SU-DHL-6 (cell line): ENCODE data around the gene SLC19A3.

Source experiments
- CTCF ChIP-seq: fragments of 200-600 bp; sonication (generic); IDR thresholded peaks from one replicate; pipeline ENCODE4 v1.5.1; 2017; ENCODE audit warnings: antibody characterized with exemption, mild to moderate bottlenecking, low read length, moderate library complexity; ENCODE audit not compliant: insufficient read depth, poor library complexity, severe bottlenecking
- EZH2phosphoT487 ChIP-seq: fragments of 200-600 bp; sonication (generic), shearing (Covaris generic); conservative IDR thresholded peaks from 2 replicates; pipeline ENCODE4 v1.6.1; 2018; ENCODE audit warnings: mild to moderate bottlenecking, antibody characterized with exemption, low read length, moderate library complexity, mixed read lengths

DNA sequence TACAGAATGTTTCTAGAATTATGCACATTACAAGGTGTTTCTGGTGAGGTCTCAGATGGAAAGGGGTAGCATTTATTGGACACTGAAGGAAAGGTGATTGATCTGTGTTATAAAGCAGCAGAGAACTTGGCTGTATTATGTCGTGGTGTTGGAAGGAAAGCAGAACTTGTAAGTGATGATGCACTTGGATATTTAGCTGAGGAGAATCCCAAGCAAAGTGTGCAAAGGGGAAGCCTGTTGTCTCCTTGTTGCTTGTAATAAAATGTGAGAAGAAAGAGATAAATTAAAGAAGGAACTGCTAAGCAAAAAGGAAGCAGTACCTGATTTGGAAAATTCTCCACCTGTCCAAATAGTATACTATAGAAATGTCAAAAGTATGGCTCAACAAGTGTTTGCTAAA lies 63.4 kb downstream of the SLC19A3 start:
- TF ChIP-seq CTCF (no peak), EZH2phosphoT487 (no peak)
